Stimulated activated CD4-positive, alpha-beta T cell treated with anti-CD3 and anti-CD28 coated beads, Interleukin-2, amount 100 ng/mL, for 48 hours (primary cell): ENCODE data around the gene ARL4C.

Experiments
- DNase-seq, 2 donors: peaks; one replicate each; pipeline ENCODE4 v3.0.0-alpha.2; 2020

ARL4C gene

GRCh38 chr2:234497594-234498235, 834 bp upstream of the ARL4C start:
- DNase-seq: no peak

DNA sequence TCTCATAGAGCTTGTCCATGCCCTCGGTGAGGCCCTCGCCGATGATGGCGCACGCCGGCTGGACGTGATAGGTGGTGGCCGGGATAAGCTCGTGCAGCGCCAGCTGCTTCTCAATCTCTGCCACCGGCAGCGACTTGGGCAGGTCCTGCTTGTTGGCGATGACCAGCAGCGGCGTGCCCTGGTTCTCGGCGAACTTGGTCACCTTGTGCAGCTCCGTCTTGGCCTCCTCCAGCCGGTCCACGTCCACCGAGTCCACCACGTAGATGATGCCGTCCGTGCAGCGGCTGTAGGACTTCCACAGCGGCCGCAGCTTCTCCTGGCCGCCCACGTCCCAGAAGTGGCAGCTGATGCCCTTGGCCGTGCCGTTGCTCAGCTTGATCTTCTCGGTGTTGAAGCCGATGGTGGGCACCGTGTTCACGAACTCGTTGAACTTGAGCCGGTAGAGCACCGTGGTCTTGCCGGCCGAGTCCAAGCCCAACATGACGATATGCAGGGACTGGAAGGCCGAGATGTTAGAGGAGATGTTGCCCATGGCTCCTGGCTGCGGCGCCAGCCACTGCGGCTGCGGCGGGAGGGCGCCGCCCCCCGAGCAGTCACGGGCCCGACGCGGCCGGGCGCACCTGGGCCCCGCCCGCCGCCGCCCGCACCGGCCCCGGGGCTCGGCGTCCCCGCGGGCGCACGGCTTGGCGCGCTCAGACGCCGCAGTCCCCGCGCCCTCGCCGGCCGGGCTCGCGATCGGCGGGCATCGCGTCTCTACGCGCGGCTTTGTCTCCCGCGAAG, 636 bp downstream of the ARL4C start:
- no peak for DNase-seq

DNA sequence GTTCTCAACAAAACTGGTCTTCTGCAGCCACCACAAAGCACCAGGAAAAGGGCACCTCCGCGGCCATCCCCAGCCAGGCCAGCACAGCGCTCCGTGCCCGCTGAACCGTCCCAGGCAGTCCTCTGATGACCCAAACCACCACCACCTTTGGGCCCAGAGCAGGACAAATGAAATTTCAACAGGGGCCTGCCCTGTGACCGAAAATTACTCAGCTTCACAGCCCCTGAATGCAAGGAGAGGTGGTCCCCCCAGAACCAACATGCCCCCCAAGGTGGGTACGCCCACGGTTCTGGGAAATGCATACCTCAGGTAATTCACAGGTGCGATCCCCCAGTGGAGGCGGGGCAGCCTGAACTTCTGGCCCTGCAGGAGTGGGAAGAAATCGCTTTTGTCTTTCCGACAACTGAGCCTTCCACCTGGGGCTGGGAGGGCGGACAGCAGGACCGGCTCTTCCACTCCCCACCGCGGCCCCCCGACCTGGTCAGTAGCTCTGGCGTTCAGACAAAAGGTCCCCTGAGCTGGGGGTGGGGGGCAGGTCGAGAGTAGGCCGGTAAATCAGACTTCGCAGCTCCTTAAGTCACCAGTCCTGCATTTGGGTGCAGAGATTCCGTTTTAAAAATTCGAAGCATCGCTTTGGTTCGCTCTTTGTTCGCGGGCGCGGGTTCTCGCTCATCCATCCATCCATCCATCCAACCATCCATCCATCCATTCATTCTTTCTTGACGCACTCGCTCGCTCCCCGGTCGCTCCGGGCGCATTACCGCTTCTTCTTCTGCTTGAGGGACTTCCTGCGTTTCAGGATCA, 1.4 kb downstream of the ARL4C start:
- DNase-seq: no peak

GRCh38 chr2:234494361-234495250, 2.3 kb downstream of the ARL4C start:
- no peak for DNase-seq

DNA sequence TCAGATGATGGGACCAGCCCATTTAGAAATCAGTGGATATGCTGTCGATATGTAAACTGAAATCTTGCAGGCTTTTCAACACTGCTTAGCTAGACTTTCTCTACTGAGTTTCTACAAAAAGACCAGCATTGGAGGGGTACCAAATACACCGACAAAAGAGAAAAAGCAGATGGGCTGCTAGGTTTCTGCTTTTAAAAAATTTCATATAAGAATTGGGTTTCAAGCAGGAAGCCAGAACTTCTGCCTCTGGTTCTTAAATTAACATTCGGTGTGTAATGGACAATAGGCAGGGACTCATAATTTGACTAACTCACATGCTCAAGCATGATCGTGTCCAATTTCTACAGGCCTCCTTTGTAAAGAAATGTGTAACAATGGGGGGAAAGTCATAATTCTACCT, 3.1 kb downstream of the ARL4C start:
- no peak for DNase-seq

DNA sequence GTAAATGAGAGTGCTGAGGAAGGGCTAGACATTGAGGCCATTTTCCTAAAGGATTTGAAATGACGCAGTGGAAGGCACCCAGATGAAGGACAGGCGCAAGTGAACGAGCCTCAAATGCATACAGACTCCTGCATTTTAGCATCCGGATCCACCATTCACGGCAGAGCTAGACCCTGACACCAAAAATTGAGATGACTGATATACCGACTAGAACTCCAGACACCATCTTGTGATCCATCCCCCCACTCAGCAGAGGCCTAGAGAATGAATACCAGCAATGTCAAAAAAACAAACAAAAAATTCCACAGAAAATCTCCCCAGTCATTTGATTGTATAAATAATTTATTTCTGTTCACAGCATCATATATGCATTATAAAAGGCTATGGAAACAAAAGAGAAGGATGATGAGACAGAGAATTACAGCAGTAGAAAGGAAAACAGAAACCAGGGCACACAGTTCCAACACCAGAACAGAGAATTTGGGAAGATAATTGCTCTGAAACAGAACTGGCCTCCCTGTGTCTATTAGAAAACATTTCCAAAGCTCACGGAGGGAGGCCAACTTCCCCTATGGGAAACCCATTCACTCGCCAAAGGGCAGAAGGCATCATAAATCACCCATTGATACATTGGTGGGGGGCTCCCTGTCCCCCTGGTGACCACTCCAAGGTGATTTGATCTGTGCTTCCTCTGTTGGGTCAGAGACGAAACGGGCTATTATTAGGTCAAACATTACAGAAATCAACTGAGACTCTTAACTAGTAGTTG, 4.0 kb downstream of the ARL4C start:
- DNase-seq: no peak

DNA sequence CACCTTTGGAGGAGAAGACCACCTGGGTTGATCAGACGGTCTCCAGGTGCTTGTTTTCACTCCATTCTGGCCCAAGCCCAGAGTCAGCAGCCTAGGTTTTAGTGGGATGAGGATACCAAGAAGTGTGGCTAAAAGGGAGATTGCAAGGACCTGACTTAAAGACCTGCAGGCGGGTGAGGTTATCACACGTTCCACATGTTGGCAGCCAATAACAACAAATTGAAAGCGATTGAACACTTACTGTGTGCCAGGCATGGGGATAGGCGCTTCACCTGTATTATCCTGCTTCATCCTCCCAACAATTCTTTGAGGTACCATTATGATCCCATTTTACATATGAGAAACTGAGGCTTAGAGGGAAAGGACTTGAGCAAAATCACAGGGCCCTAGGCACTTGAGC, 5.0 kb downstream of the ARL4C start:
- DNase-seq: no peak

GRCh38 chr2:234491281-234491680, 5.6 kb downstream of the ARL4C start:
- DNase-seq: no peak

- DNase-seq: no peak
These were observed 6.4 kb downstream of the ARL4C start for GRCh38 chr2:234490271-234491091.

- DNase-seq: no peak
These were observed 7.9 kb downstream of the ARL4C start for GRCh38 chr2:234488913-234489451.

- no peak for DNase-seq
These were observed 8.4 kb downstream of the ARL4C start for GRCh38 chr2:234488486-234488885.

GRCh38 chr2:234487356-234487755, 9.5 kb downstream of the ARL4C start:
- no peak for DNase-seq

DNA sequence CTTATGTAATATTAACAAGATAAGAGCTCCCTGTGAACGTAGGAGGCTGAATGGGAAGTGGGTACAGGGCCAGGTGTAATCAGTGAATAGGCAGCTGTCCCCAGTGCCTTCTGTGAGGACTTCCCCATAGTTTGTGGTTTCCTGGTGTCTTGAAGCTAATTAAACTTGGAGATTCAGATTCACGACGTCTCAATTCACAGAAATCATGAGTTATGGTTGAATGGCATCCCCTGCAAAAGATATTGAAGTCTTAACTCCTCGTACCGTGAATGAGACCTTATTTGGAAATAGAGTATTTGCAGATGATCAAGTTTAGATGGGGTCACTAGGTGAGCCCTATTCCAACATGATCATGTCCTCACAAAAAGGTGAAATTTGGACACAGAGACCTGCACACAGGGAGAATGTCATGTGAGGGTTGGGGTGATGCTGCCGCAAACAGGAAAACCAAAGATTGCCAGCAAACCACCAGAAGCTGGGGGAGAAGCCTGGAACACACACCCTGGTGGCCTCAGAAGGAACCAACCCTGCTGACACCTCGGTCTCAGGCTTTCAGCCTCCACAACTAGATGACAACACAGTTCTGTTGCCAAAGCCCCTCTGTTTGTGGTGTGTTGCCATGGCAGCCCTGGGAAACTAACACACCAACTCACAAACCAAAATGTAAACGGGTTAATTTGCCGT, 13.2 kb downstream of the ARL4C start:
- DNase-seq: peak in 1 of 2 donors; percentile 49

DNA sequence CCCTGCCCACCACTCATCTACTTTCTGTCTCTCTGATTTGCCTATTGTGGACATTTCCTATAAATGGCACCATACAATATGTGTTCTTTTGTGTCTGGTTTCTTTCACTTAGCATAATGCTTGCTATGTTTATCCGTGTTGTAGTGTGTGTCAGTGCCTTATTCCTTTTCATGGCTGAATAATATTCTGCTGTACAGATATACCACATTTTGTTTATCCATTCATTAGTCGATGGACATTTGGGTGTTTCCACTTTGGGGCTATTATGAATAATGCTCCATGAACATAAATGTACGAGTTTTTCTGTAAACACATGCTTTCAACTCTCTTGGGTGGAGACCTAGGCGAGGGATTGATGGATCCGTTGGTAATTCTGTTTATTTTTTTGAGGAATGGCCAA, 15.6 kb downstream of the ARL4C start:
- DNase-seq: no peak

- no peak for DNase-seq
These were observed 16.5 kb downstream of the ARL4C start for GRCh38 chr2:234480337-234480736.

DNA sequence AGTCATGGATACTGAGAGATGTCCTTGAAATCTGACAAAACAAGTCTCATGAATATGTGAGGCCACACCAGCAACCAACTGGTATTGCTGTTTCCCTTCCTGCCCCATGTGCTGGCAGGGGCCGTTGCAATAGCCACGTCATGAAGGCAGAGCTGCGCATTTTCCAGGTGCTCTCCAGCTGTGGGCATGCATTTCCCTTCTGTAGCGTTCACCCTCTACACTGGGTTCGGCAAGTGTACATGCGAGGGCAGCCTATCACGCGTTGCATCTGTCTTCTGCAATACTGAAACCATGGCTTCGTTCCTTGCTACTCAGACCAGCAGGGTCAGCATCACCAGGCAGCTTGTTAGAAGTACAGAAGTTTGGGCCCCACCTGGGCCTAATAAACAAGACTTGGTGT, 17.4 kb downstream of the ARL4C start:
- DNase-seq: no peak

DNA sequence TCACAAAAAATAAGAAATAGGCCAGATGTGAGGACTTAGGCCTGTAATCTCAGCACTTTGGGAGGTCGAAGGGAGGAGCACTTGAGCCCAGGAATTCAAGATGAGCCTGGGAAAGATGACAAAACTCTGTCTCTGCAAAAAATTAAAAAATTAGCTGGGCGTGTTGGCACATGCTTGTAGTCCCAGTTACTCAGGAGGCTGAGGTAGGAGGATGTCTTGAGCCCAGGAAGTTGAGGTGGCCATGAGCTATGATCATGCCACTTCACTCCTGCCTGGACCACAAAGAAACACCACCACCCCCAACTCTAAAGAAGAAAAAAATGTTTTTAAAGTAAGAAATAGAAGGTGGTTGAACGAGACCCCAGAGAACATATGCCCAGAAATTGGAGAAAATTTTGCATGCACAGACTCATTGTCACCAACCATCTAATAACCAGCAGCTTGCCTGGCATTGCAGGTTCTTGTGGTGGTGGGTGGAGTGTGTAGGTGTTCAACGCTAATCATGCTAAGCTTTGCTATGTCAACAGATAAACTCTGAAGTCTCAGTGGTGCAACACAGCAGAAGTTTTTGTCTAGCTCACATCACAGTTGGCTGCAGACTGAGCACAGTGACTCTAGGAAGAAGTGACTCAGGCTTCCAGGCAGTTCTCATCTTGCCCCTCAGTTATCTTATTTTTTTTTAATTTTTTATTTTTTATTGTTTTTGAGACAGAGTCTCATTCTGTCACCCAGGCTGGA, 18.6 kb downstream of the ARL4C start:
- no peak for DNase-seq

DNA sequence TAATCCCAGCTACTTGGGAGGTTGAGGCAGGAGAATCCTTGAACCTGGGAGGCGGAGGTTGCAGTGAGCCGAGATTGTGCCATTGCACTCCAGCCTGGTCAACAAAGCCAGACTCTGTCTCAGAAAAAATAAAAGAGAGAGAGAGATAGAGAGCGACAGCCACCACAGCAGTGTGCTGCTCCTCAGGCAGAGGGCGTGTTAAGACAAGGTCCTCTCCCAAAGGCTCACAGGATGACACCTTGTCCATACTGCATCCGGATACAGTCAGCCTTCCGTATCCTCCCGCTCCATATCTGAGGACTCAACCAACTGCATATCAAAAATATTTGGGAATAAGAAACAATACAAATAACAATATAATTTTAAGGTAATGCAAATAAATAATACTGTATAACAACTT, 20.1 kb downstream of the ARL4C start:
- DNase-seq: no peak

DNA sequence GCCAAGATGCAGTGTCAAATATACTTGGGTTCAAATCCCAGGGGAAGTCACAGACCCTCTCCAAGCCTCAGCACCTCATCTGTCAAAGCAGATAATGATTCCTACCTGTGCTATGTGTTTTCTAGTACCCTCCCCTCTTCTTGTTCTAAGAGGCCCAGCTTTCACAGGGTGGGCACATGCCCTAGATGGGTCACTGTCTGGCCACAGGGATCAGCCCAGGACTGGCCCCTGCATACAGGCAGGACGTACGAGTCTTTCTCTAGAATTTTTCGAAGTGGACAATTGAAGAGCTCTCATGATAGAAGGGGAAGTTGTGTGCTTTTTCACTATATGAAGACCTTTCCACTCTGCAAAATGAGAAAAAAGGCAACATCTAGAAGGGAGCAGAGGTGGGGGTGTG, 22.2 kb downstream of the ARL4C start:
- DNase-seq: no peak
